HEK293 (cell line): ENCODE data around the gene BRD2.

ENCODE experiments used
- CTCF ChIA-PET: fragments of 350-600 bp; formaldehyde crosslinking; extraction: SDS; loops from one replicate; lab custom pipeline; 2021; ENCODE audit warnings: antibody characterized with exemption; lab: Yijun Ruan, JAX
- POLR2A ChIA-PET: fragments of 300-600 bp; formaldehyde crosslinking; extraction: SDS; loops from one replicate; lab custom pipeline; 2020; ENCODE audit warnings: antibody characterized with exemption, inconsistent platforms; lab: Yijun Ruan, JAX
- H3K27ac ChIP-seq: fragments of 200-500 bp; sonication (Bioruptor generic); 2 replicates; pipeline ENCODE4 v1.5.1; 2014; ENCODE audit warnings: low read depth, low read length, control low read depth, inconsistent platforms; ENCODE audit errors: extremely low read depth
- H3K36me3 ChIP-seq, 2 experiments: fragments of 200-500 bp in 1 of 2; sonication (Bioruptor generic) in 1 of 2; 1 replicate in 1 of 2; 2 replicates in 1 of 2; pipeline ENCODE4 v1.5.1; 2014 to 2017; ENCODE audit warnings: inconsistent platforms in 2 of 2, low read length in 2 of 2; ENCODE audit not compliant: control insufficient read depth in 2 of 2, insufficient read depth in 1 of 2
- H3K4me1 ChIP-seq: fragments of 200-500 bp; sonication (Bioruptor generic); 2 replicates; pipeline ENCODE4 v1.5.1; 2014; ENCODE audit warnings: mild to moderate bottlenecking, low read length, inconsistent platforms; ENCODE audit not compliant: control insufficient read depth, insufficient read depth
- H3K4me3 ChIP-seq: 2 replicates; pipeline ENCODE4 v1.5.1; 2011; ENCODE audit warnings: low read depth, mild to moderate bottlenecking, control low read depth, low read length, moderate library complexity
- H3K9me3 ChIP-seq: fragments of 200-500 bp; sonication (Bioruptor generic); 2 replicates; pipeline ENCODE4 v1.5.1; 2014; ENCODE audit warnings: low read depth, low read length, inconsistent platforms; ENCODE audit not compliant: control insufficient read depth, insufficient read depth
- INSM2 ChIP-seq: fragments of 450-650 bp; formaldehyde crosslinking; IDR thresholded peaks from 2 replicates; pipeline ENCODE4 v1.5.1; 2016; ENCODE audit warnings: missing biosample characterization, missing genetic modification characterization
- PATZ1 ChIP-seq: fragments of 450-650 bp; formaldehyde crosslinking; IDR thresholded peaks from 2 replicates; pipeline ENCODE4 v1.5.1; 2016; ENCODE audit warnings: missing biosample characterization, missing genetic modification characterization
- PRDM4 ChIP-seq: fragments of 450-650 bp; formaldehyde crosslinking; IDR thresholded peaks from 2 replicates; pipeline ENCODE4 v1.5.1; 2017; ENCODE audit warnings: missing biosample characterization, missing genetic modification characterization
- PRDM6 ChIP-seq: fragments of 450-650 bp; formaldehyde crosslinking; IDR thresholded peaks from 2 replicates; pipeline ENCODE4 v1.5.1; 2017; ENCODE audit warnings: missing biosample characterization, missing genetic modification characterization
- SP3 ChIP-seq: fragments of 450-650 bp; formaldehyde crosslinking; IDR thresholded peaks from 2 replicates; pipeline ENCODE4 v1.5.1; 2016; ENCODE audit warnings: missing biosample characterization, missing genetic modification characterization
- YY1 ChIP-seq: fragments of 450-650 bp; formaldehyde crosslinking; IDR thresholded peaks from 2 replicates; pipeline ENCODE4 v1.5.1; 2018; ENCODE audit warnings: missing biosample characterization, missing genetic modification characterization
- ZBTB1 ChIP-seq: fragments of 450-650 bp; formaldehyde crosslinking; IDR thresholded peaks from 2 replicates; pipeline ENCODE4 v1.5.1; 2016; ENCODE audit warnings: missing biosample characterization, missing genetic modification characterization
- ZBTB20 ChIP-seq: fragments of 450-650 bp; formaldehyde crosslinking; IDR thresholded peaks from 2 replicates; pipeline ENCODE4 v1.5.1; 2016; ENCODE audit warnings: missing biosample characterization, missing genetic modification characterization
- ZBTB48 ChIP-seq: fragments of 450-650 bp; formaldehyde crosslinking; IDR thresholded peaks from 2 replicates; pipeline ENCODE4 v1.5.1; 2016; ENCODE audit warnings: missing biosample characterization, missing genetic modification characterization
- ZNF16 ChIP-seq: fragments of 450-650 bp; formaldehyde crosslinking; IDR thresholded peaks from 2 replicates; pipeline ENCODE4 v1.5.1; 2016; ENCODE audit warnings: low read depth, missing biosample characterization, missing genetic modification characterization
- ZNF175 ChIP-seq: fragments of 450-650 bp; formaldehyde crosslinking; IDR thresholded peaks from 2 replicates; pipeline ENCODE4 v1.5.1; 2016; ENCODE audit warnings: missing biosample characterization, missing genetic modification characterization
- ZNF280C ChIP-seq: fragments of 450-650 bp; formaldehyde crosslinking; IDR thresholded peaks from 2 replicates; pipeline ENCODE4 v1.5.1; 2016; ENCODE audit warnings: missing biosample characterization, missing genetic modification characterization
- ZNF416 ChIP-seq: fragments of 450-650 bp; formaldehyde crosslinking; IDR thresholded peaks from 2 replicates; pipeline ENCODE4 v1.5.1; 2016; ENCODE audit warnings: missing biosample characterization, missing genetic modification characterization
- ZNF433 ChIP-seq: fragments of 450-650 bp; formaldehyde crosslinking; IDR thresholded peaks from 2 replicates; pipeline ENCODE4 v1.5.1; 2016; ENCODE audit warnings: missing biosample characterization, missing genetic modification characterization, low read depth
- ZNF48 ChIP-seq: fragments of 450-650 bp; formaldehyde crosslinking; IDR thresholded peaks from 2 replicates; pipeline ENCODE4 v1.5.1; 2016; ENCODE audit warnings: missing biosample characterization, missing genetic modification characterization
- ZNF560 ChIP-seq: fragments of 450-650 bp; formaldehyde crosslinking; IDR thresholded peaks from 2 replicates; pipeline ENCODE4 v1.5.1; 2017; ENCODE audit warnings: missing biosample characterization, missing genetic modification characterization, borderline replicate concordance
- ZNF645 ChIP-seq: fragments of 450-650 bp; formaldehyde crosslinking; IDR thresholded peaks from 2 replicates; pipeline ENCODE4; 2016; ENCODE audit warnings: missing biosample characterization, missing genetic modification characterization
- ZNF660 ChIP-seq: fragments of 450-650 bp; IDR thresholded peaks from 2 replicates; pipeline ENCODE4 v1.5.1; 2018; ENCODE audit warnings: missing biosample characterization, mild to moderate bottlenecking, missing genetic modification characterization
- ZNF701 ChIP-seq: fragments of 450-650 bp; formaldehyde crosslinking; IDR thresholded peaks from 2 replicates; pipeline ENCODE4 v1.5.1; 2016; ENCODE audit warnings: missing biosample characterization, missing genetic modification characterization
- ZNF792 ChIP-seq: fragments of 450-650 bp; formaldehyde crosslinking; IDR thresholded peaks from 2 replicates; pipeline ENCODE4 v1.5.1; 2016; ENCODE audit warnings: missing biosample characterization, missing genetic modification characterization
- ZNF830 ChIP-seq: fragments of 450-650 bp; IDR thresholded peaks from 2 replicates; pipeline ENCODE4 v1.5.0; 2018; ENCODE audit warnings: missing biosample characterization, missing genetic modification characterization, low read depth, mild to moderate bottlenecking, moderate library complexity
- ZSCAN23 ChIP-seq: fragments of 450-650 bp; formaldehyde crosslinking; IDR thresholded peaks from 2 replicates; pipeline ENCODE4 v1.5.1; 2016; ENCODE audit warnings: missing biosample characterization, missing genetic modification characterization
- ZXDB ChIP-seq: fragments of 450-650 bp; formaldehyde crosslinking; IDR thresholded peaks from 2 replicates; pipeline ENCODE4 v1.5.1; 2016; ENCODE audit warnings: missing biosample characterization, missing genetic modification characterization

The BRD2 gene

GRCh38 chr6:32969685-32970412 lies 1.5 kb downstream of the BRD2 start (continued):
- TF ChIP-seq INSM2, result peak; percentile 87
- no peak for TF ChIP-seq ZNF645 (tag by site-specific recombination)
- no peak; the same call in 1 of the 2 replicates for TF ChIP-seq PRDM4 (tag by site-specific recombination)

- H3K4me3 ChIP-seq, result peak overlapping the region; percentile 85
- peaks cover 21 to 47% of the 10 kb centered on the region in 2 experiments for H3K36me3 ChIP-seq
- H3K27ac ChIP-seq, result peak overlapping the region; percentile 99
- ChIA-PET CTCF (interaction anchor here (0.5 to 18.0 kb wide), 9 partner anchors 10 to 846 kb away, joined by 3 to 344 read pairs (median 12); partner anchors contain the start of genes HLA-DMA and TAP2), POLR2A (interaction anchor here (0.5 to 11.3 kb wide), 37 partner anchors 9 to 1429 kb away, joined by 3 to 405 read pairs (median 8); partner anchors contain the start of genes B3GALT4, DDX39B, HLA-DMA and HLA-DMB)
- peaks cover 13% of the 10 kb centered on the region for H3K4me1 ChIP-seq
- H3K9me3 ChIP-seq, result no peaks in the 10 kb centered on the region
- TF ChIP-seq ZNF416 (tag by site-specific recombination), result no peak
- TF ChIP-seq PATZ1 (tag by site-specific recombination), result peak; percentile 90
- no peak for TF ChIP-seq PRDM6 (tag by site-specific recombination)
- TF ChIP-seq ZNF560 (tag by site-specific recombination), result no peak
- no peak; the same call in 1 of the 2 replicates for TF ChIP-seq ZXDB (tag by site-specific recombination)
- no peak; the same call in 1 of the 2 replicates for TF ChIP-seq SP3 (tag by site-specific recombination)
- TF ChIP-seq ZNF433 (tag by site-specific recombination), result peak; percentile 4; the same call in 1 of the 2 replicates
- no peak for TF ChIP-seq ZNF16 (tag by site-specific recombination)
- TF ChIP-seq ZNF792 (tag by site-specific recombination), result no peak
- no peak; the same call in 1 of the 2 replicates for TF ChIP-seq ZBTB20 (tag by site-specific recombination)
- no peak for TF ChIP-seq ZNF175 (tag by site-specific recombination)
- no peak for TF ChIP-seq ZNF660 (tag by site-specific recombination)
- TF ChIP-seq ZSCAN23 (tag by site-specific recombination), result no peak
- no peak for TF ChIP-seq ZNF701
- TF ChIP-seq ZBTB1 (tag by site-specific recombination), result no peak
- TF ChIP-seq ZBTB48, result no peak
- no peak for TF ChIP-seq ZNF280C (tag by site-specific recombination)
- TF ChIP-seq ZNF48 (tag by site-specific recombination), result no peak
- TF ChIP-seq ZNF830 (tag by site-specific recombination), result no peak
- TF ChIP-seq YY1 (tag by site-specific recombination), result 0 out of 2 replicates have a peak, but pooled peaks have one; percentile 8
Measured at GRCh38 chr6:32970413-32971241, 2.2 kb downstream of the BRD2 start.
